Osteoblast (primary cell): ENCODE results near the gene CCND1. TPM values are rescaled to one million over a fixed set of nuclear protein-coding genes. Genes with fewer than 3 reads are reported as not detected.

ENCODE experiments used
- DNase-seq: peaks from one replicate; pipeline ENCODE4 v3.0.0; 2011; ENCODE audit warnings: low spot score, mixed read lengths; ENCODE audit not compliant: insufficient read length; ENCODE audit errors: missing footprints
- H2AFZ ChIP-seq: 2 replicates; pipeline ENCODE4 v1.6.0; 2011; ENCODE audit warnings: mild to moderate bottlenecking, low read length
- H3K27ac ChIP-seq: 2 replicates; pipeline ENCODE4 v1.5.1; 2011; ENCODE audit warnings: mild to moderate bottlenecking, low read depth, low read length, moderate library complexity
- H3K27me3 ChIP-seq: 2 replicates; pipeline ENCODE4 v1.6.0; 2012; ENCODE audit warnings: mild to moderate bottlenecking, control low read depth, inconsistent platforms, low read length, moderate library complexity; ENCODE audit not compliant: insufficient read depth
- H3K36me3 ChIP-seq: 2 replicates; pipeline ENCODE4 v1.5.1; 2011; ENCODE audit warnings: mild to moderate bottlenecking, low read length, control low read depth, moderate library complexity; ENCODE audit not compliant: insufficient read depth
- H3K4me1 ChIP-seq: 2 replicates; pipeline ENCODE4 v1.5.1; 2011; ENCODE audit warnings: mild to moderate bottlenecking, low read length, control low read depth, moderate library complexity; ENCODE audit not compliant: insufficient read depth
- H3K4me2 ChIP-seq: 2 replicates; pipeline ENCODE4 v1.6.0; 2011; ENCODE audit warnings: mild to moderate bottlenecking, low read length; ENCODE audit not compliant: insufficient read depth
- H3K4me3 ChIP-seq: fragments of 200-600 bp; sonication (generic); 3 replicates; pipeline ENCODE4 v1.5.1; 2012; ENCODE audit warnings: mild to moderate bottlenecking, low read length, inconsistent platforms; ENCODE audit not compliant: insufficient read depth
- H3K79me2 ChIP-seq: 2 replicates; pipeline ENCODE4 v1.6.0; 2012; ENCODE audit warnings: mild to moderate bottlenecking, low read length, control low read depth, inconsistent platforms; ENCODE audit not compliant: insufficient read depth
- H3K9me3 ChIP-seq: 2 replicates; pipeline ENCODE4 v1.5.1; 2011; ENCODE audit warnings: low read depth, low read length, control low read depth
- H4K20me1 ChIP-seq: 2 replicates; pipeline ENCODE4 v1.6.0; 2012; ENCODE audit warnings: mild to moderate bottlenecking, low read length, control low read depth; ENCODE audit not compliant: insufficient read depth
- CTCF ChIP-seq: IDR thresholded peaks from 2 replicates; pipeline ENCODE4 v1.5.1; 2011; ENCODE audit warnings: mild to moderate bottlenecking, low read depth, low read length, moderate library complexity; ENCODE audit errors: extremely low read depth
- total RNA-seq: library from RNA; depleted of rRNA; stranded (reverse); fragments of >200 nt; gene quantifications from 2 replicates; pipeline ENCODE4 v1.2.3, GENCODE V29; 2012

The CCND1 gene
- total RNA-seq, 1 donor = 187 TPM

- Histone ChIP-seq H3K27ac (no peak overlapping the region), H3K4me1 (no peaks in the 10 kb centered on the region), H3K4me3 (no peak overlapping the region), H3K4me2 (no peak overlapping the region), H3K36me3 (no peaks in the 10 kb centered on the region), H4K20me1 (no peaks in the 10 kb centered on the region), H3K79me2 (no peaks in the 10 kb centered on the region), H3K9me3 (no peaks in the 10 kb centered on the region), H3K27me3 (peaks cover 70% of the 10 kb centered on the region), H2AFZ (no peak overlapping the region)
- TF ChIP-seq CTCF = no peak
- DNase-seq = peak; percentile 59
Measured at GRCh38 chr11:69696749-69697468, 56.0 kb downstream of the CCND1 start.

GRCh38 chr11:69697469-69697843, 56.5 kb downstream of the CCND1 start:
- Histone ChIP-seq H3K27ac (no peak overlapping the region), H3K4me3 (no peak overlapping the region), H3K9me3 (no peaks in the 10 kb centered on the region), H3K36me3 (no peaks in the 10 kb centered on the region), H3K79me2 (no peaks in the 10 kb centered on the region), H3K4me2 (no peak overlapping the region), H2AFZ (no peak overlapping the region), H4K20me1 (no peaks in the 10 kb centered on the region), H3K27me3 (peaks cover 75% of the 10 kb centered on the region), H3K4me1 (no peaks in the 10 kb centered on the region)
- TF ChIP-seq CTCF = no peak
- DNase-seq = no peak

GRCh38 chr11:69697861-69698260, 56.9 kb downstream of the CCND1 start:
- TF ChIP-seq CTCF = no peak
- no peaks in the 10 kb centered on the region for H3K9me3 ChIP-seq
- no peak overlapping the region for H3K4me2 ChIP-seq
- peaks cover 79% of the 10 kb centered on the region for H3K27me3 ChIP-seq
- no peak overlapping the region for H2AFZ ChIP-seq
- no peaks in the 10 kb centered on the region for H4K20me1 ChIP-seq
- no peaks in the 10 kb centered on the region for H3K4me1 ChIP-seq
- no peaks in the 10 kb centered on the region for H3K36me3 ChIP-seq
- DNase-seq = peak; percentile 59
- H3K79me2 ChIP-seq = no peaks in the 10 kb centered on the region
- H3K27ac ChIP-seq = no peak overlapping the region
- H3K4me3 ChIP-seq = no peak overlapping the region

GRCh38 chr11:69698362-69698761, 57.4 kb downstream of the CCND1 start:
- Histone ChIP-seq H3K27ac (no peak overlapping the region), H3K36me3 (no peaks in the 10 kb centered on the region), H2AFZ (no peak overlapping the region), H3K27me3 (peaks cover 84% of the 10 kb centered on the region), H3K4me2 (no peak overlapping the region), H3K4me3 (no peak overlapping the region), H3K9me3 (no peaks in the 10 kb centered on the region), H3K79me2 (no peaks in the 10 kb centered on the region), H3K4me1 (no peaks in the 10 kb centered on the region), H4K20me1 (no peaks in the 10 kb centered on the region)
- TF ChIP-seq CTCF = no peak
- peak; percentile 53 for DNase-seq
